Lung (tissue), 12 donors: ENCODE data around the gene TRPM3. TPM values are rescaled to one million over a fixed set of nuclear protein-coding genes. Genes with fewer than 3 reads are reported as not detected.

Experiments
- ATAC-seq: fragments of 200-7000 bp; cut with Tn5 transposase; one replicate; pipeline ENCODE4 v1.9.1; 2020; ENCODE audit warnings: moderate number of reproducible peaks; ENCODE audit not compliant: insufficient read depth, low FRiP score
- DNase-seq, 3 donors: peaks; one replicate each; pipeline ENCODE4 v3.0.0-alpha.2; 2013 to 2017
- H3K27ac ChIP-seq, 2 donors: one replicate each; pipeline ENCODE4 v1.5.1; 2013; ENCODE audit warnings: mild to moderate bottlenecking in 2 of 2, moderate library complexity in 2 of 2, control low read depth in 1 of 2, inconsistent platforms in 1 of 2, low read depth in 1 of 2, low read length in 1 of 2
- H3K27me3 ChIP-seq, 3 donors: one replicate each; pipeline ENCODE4 v1.5.1; 2013; ENCODE audit warnings: low read length in 2 of 3; ENCODE audit not compliant: control insufficient read depth in 3 of 3, insufficient read depth in 3 of 3
- H3K36me3 ChIP-seq, 4 donors: one replicate each; pipeline ENCODE4 v1.5.1; 2013; ENCODE audit warnings: low read length in 4 of 4, mild to moderate bottlenecking in 1 of 4, moderate library complexity in 1 of 4; ENCODE audit not compliant: control insufficient read depth in 4 of 4, insufficient read depth in 4 of 4
- H3K4me1 ChIP-seq, 5 donors: one replicate each; pipeline ENCODE4 v1.5.1; 2013; ENCODE audit warnings: low read length in 5 of 5, mild to moderate bottlenecking in 2 of 5, moderate library complexity in 1 of 5; ENCODE audit not compliant: control insufficient read depth in 5 of 5, insufficient read depth in 5 of 5
- H3K4me3 ChIP-seq: one replicate; pipeline ENCODE4 v1.5.1; 2013; ENCODE audit warnings: mild to moderate bottlenecking, control low read depth, moderate library complexity
- H3K9ac ChIP-seq, 2 donors: one replicate each; pipeline ENCODE4 v1.5.1; 2013; ENCODE audit warnings: low read length in 2 of 2, control low read depth in 1 of 2; ENCODE audit not compliant: insufficient read depth in 1 of 2
- H3K9me3 ChIP-seq, 4 donors: one replicate each; pipeline ENCODE4 v1.5.1; 2013; ENCODE audit warnings: low read length in 3 of 4, mild to moderate bottlenecking in 1 of 4, moderate library complexity in 1 of 4; ENCODE audit not compliant: control insufficient read depth in 4 of 4, insufficient read depth in 3 of 4
- CTCF ChIP-seq: IDR thresholded peaks from 2 replicates; pipeline ENCODE4 v1.5.1; 2012; ENCODE audit warnings: mild to moderate bottlenecking; ENCODE audit errors: control extremely low read depth, extremely low read depth
- WGBS, 2 donors: extraction: QIAGEN DNeasy Blood & Tissue Kit; methylation state at CpG; one replicate each; pipeline ENCODE4 v1.1.7; 2013; 5-methylcytosine and 5-hydroxymethylcytosine counted together
- polyA plus RNA-seq, 2 donors: library from polyadenylated mRNA; stranded (reverse); fragments of 200-250 nt; gene quantifications; one replicate each; pipeline ENCODE4 v1.2.1, GENCODE V29; 2013
- total RNA-seq, 2 donors: library from RNA; depleted of rRNA in 1 of 2; stranded (reverse); fragments of >200 nt in 1 of 2; gene quantifications; one replicate each; pipeline ENCODE4 v1.2.1, GENCODE V29; 2014 to 2021
- donor health status: control.
- donor health status: control.
- donor health status: Bipolar disorder and iron deficiency.
- donor health status: healthy.
- donor health status: DM: yes; HTN: yes; CAD: no.

TRPM3 gene
- total and polyA plus RNA-seq, 4 donors: 0.02 to 1.4 (median 0.49) TPM; not detected in 1

- Histone ChIP-seq H3K9me3 (peaks cover 0 to 1% (median 0%) of the 10 kb centered on the region in 4 donors), H3K36me3 (no peaks in the 10 kb centered on the region), H3K27me3 (no peaks in the 10 kb centered on the region), H3K4me3 (no peak overlapping the region), H3K27ac (no peak overlapping the region), H3K9ac (no peak overlapping the region), H3K4me1 (no peaks in the 10 kb centered on the region)
- WGBS, 2 donors: 71 to 72% methylated on average over 6 of the region's 6 CpGs
- no peak for DNase-seq
- no peak for TF ChIP-seq CTCF
- ATAC-seq: peak; percentile 27
These were observed 218.7 kb downstream of the TRPM3 start for GRCh38 chr9:70902692-70903131.

GRCh38 chr9:70902171-70902570 is 219.2 kb downstream of the TRPM3 start:
- H3K4me3 ChIP-seq: no peak overlapping the region
- H3K27me3 ChIP-seq: no peaks in the 10 kb centered on the region
- H3K4me1 ChIP-seq: no peaks in the 10 kb centered on the region
- H3K36me3 ChIP-seq: no peaks in the 10 kb centered on the region
- 33 to 69% methylated on average over 1 of the region's 1 CpG for WGBS, 2 donors
- ATAC-seq (no peak), DNase-seq (no peak)
- H3K9ac ChIP-seq: no peak overlapping the region
- peaks cover 0 to 1% (median 0%) of the 10 kb centered on the region in 4 donors for H3K9me3 ChIP-seq
- no peak overlapping the region for H3K27ac ChIP-seq
- no peak for TF ChIP-seq CTCF

GRCh38 chr9:70901746-70902145 is 219.7 kb downstream of the TRPM3 start:
- Histone ChIP-seq H3K4me3 (no peak overlapping the region), H3K36me3 (no peaks in the 10 kb centered on the region), H3K4me1 (no peaks in the 10 kb centered on the region), H3K27me3 (no peaks in the 10 kb centered on the region), H3K9ac (no peak overlapping the region), H3K27ac (no peak overlapping the region), H3K9me3 (peaks cover 0 to 1% (median 0%) of the 10 kb centered on the region in 4 donors)
- DNase-seq: no peak
- no peak for ATAC-seq
- no peak for TF ChIP-seq CTCF
- 72 to 86% methylated on average over 1 of the region's 1 CpG for WGBS, 2 donors

GRCh38 chr9:70901013-70901412 is 220.4 kb downstream of the TRPM3 start:
- no peaks in the 10 kb centered on the region for H3K27me3 ChIP-seq
- DNase-seq (no peak), ATAC-seq (no peak)
- no peaks in the 10 kb centered on the region for H3K36me3 ChIP-seq
- H3K9me3 ChIP-seq: peaks cover 0 to 1% (median 0%) of the 10 kb centered on the region in 4 donors
- H3K4me3 ChIP-seq: no peak overlapping the region
- H3K9ac ChIP-seq: no peak overlapping the region
- TF ChIP-seq CTCF: no peak
- no peak overlapping the region for H3K27ac ChIP-seq
- H3K4me1 ChIP-seq: no peaks in the 10 kb centered on the region
